Astrocyte (in vitro differentiated cells and primary cell): ENCODE results near the gene ERAL1. TPM values are rescaled to one million over a fixed set of nuclear protein-coding genes. Genes with fewer than 3 reads are reported as not detected.

Experiments used
- DNase-seq: peaks from one replicate; pipeline ENCODE4 v3.0.0-alpha.2; 2010; ENCODE audit warnings: low read depth
- FAIRE-seq: peaks from 2 replicates; lab custom pipeline; 2011; peaks lifted over from hg19 to GRCh38; lab: Jason Lieb, UNC
- H2AFZ ChIP-seq: 2 replicates; pipeline ENCODE4 v1.6.0; 2012; ENCODE audit warnings: low read depth, low read length, inconsistent platforms
- H3K27ac ChIP-seq: 2 replicates; pipeline ENCODE4 v1.5.1; 2011; ENCODE audit warnings: low read depth, low read length, inconsistent platforms
- H3K27me3 ChIP-seq: 2 replicates; pipeline ENCODE4 v1.6.0; 2011; ENCODE audit warnings: low read length, inconsistent platforms; ENCODE audit not compliant: insufficient read depth
- H3K36me3 ChIP-seq: 2 replicates; pipeline ENCODE4 v1.5.1; 2011; ENCODE audit warnings: low read length, inconsistent platforms; ENCODE audit not compliant: insufficient read depth
- H3K4me1 ChIP-seq: 2 replicates; pipeline ENCODE4 v1.5.1; 2011; ENCODE audit warnings: low read length, inconsistent platforms; ENCODE audit not compliant: insufficient read depth
- H3K4me2 ChIP-seq: 2 replicates; pipeline ENCODE4 v1.6.0; 2012; ENCODE audit warnings: low read length, inconsistent platforms
- H3K4me3 ChIP-seq: 2 replicates; pipeline ENCODE4 v1.5.1; 2011; ENCODE audit warnings: low read depth, mild to moderate bottlenecking, low read length, inconsistent platforms; ENCODE audit not compliant: insufficient read depth
- H3K79me2 ChIP-seq: 2 replicates; pipeline ENCODE4 v1.6.0; 2012; ENCODE audit warnings: mild to moderate bottlenecking, low read length, inconsistent platforms; ENCODE audit not compliant: insufficient read depth
- H3K9ac ChIP-seq: 2 replicates; pipeline ENCODE4 v1.6.0; 2012; ENCODE audit warnings: mild to moderate bottlenecking, low read length, inconsistent platforms
- H3K9me3 ChIP-seq: 2 replicates; pipeline ENCODE4 v1.5.1; 2012; ENCODE audit warnings: low read depth, mild to moderate bottlenecking, low read length, inconsistent platforms; ENCODE audit not compliant: insufficient read depth
- H4K20me1 ChIP-seq: 2 replicates; pipeline ENCODE4 v1.6.0; 2012; ENCODE audit warnings: low read length, inconsistent platforms; ENCODE audit not compliant: insufficient read depth
- H3K27ac Mint-ChIP-seq: one replicate; pipeline ENCODE4 v1.8.0; 2021; ENCODE audit warnings: mild to moderate bottlenecking, mixed read lengths; ENCODE audit not compliant: unreplicated experiment
- H3K27me3 Mint-ChIP-seq: one replicate; pipeline ENCODE4 v1.8.0; 2021; ENCODE audit warnings: low read depth, mixed read lengths; ENCODE audit not compliant: unreplicated experiment
- H3K36me3 Mint-ChIP-seq: one replicate; pipeline ENCODE4 v1.8.0; 2021; ENCODE audit warnings: low read depth, mixed read lengths; ENCODE audit not compliant: unreplicated experiment
- H3K4me1 Mint-ChIP-seq: one replicate; pipeline ENCODE4 v1.8.0; 2021; ENCODE audit warnings: low read depth, mixed read lengths; ENCODE audit not compliant: unreplicated experiment
- H3K4me3 Mint-ChIP-seq: one replicate; pipeline ENCODE4 v1.8.0; 2021; ENCODE audit warnings: mild to moderate bottlenecking, moderate library complexity, mixed read lengths; ENCODE audit not compliant: unreplicated experiment
- H3K9me3 Mint-ChIP-seq: one replicate; pipeline ENCODE4 v1.8.0; 2021; ENCODE audit warnings: mild to moderate bottlenecking, mixed read lengths; ENCODE audit not compliant: unreplicated experiment
- EZH2 ChIP-seq: IDR thresholded peaks from 2 replicates; pipeline ENCODE4 v1.6.1; 2012; ENCODE audit warnings: mild to moderate bottlenecking, low read length, inconsistent platforms; ENCODE audit not compliant: insufficient read depth
- total RNA-seq: library from RNA; stranded (reverse); gene quantifications from 2 replicates; pipeline ENCODE4 v1.2.1, GENCODE V29; 2021
- TF ChIP-seq, protein P1 (sequence below): IDR thresholded peaks from 2 replicates; pipeline ENCODE4 v1.5.1; 2011; ENCODE audit warnings: low read depth, mild to moderate bottlenecking, inconsistent platforms, low read length, moderate library complexity; ENCODE audit not compliant: insufficient read depth

The ERAL1 gene
- total RNA-seq, 1 donor from 2014 or later: 38.4 TPM

DNA sequence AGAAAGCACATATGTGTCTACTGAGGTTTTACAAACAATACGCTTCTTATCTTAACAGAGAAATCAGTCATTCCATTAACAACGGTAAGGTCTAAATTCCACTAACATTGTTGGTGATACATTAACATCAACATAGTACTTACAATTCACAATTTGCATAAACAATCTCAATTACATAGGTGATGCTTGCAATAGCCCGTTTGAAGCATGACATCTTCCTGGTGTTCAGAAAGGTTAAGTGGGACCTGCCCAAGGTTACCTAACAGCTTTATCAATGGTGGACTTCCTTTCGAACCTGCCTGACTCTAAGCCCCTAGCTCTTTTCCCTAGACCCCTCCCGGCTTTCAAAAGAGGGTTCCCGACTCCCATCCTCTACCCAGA, 12.9 kb upstream of the ERAL1 start:
- Histone ChIP-seq H3K4me3 (peak overlapping the region; percentile 92), H3K27ac (peak overlapping the region; percentile 61), H3K9ac (peak overlapping the region; percentile 90), H4K20me1 (peaks cover 13% of the 10 kb centered on the region), H3K4me1 (peaks cover 8% of the 10 kb centered on the region), H2AFZ (peak overlapping the region; percentile 88), H3K9me3 (no peaks in the 10 kb centered on the region), H3K79me2 (peaks cover 53% of the 10 kb centered on the region), H3K4me2 (peak overlapping the region; percentile 93), H3K27me3 (no peaks in the 10 kb centered on the region), H3K36me3 (no peaks in the 10 kb centered on the region)
- Mint-ChIP-seq H3K36me3 (no peaks in the 10 kb centered on the region), H3K9me3 (no peaks in the 10 kb centered on the region), H3K4me1 (peaks cover 14% of the 10 kb centered on the region), H3K4me3 (peak overlapping the region; percentile 99), H3K27ac (peak overlapping the region; percentile 97), H3K27me3 (no peaks in the 10 kb centered on the region)
- no peak for TF ChIP-seq EZH2
- TF ChIP-seq, protein P1, sequence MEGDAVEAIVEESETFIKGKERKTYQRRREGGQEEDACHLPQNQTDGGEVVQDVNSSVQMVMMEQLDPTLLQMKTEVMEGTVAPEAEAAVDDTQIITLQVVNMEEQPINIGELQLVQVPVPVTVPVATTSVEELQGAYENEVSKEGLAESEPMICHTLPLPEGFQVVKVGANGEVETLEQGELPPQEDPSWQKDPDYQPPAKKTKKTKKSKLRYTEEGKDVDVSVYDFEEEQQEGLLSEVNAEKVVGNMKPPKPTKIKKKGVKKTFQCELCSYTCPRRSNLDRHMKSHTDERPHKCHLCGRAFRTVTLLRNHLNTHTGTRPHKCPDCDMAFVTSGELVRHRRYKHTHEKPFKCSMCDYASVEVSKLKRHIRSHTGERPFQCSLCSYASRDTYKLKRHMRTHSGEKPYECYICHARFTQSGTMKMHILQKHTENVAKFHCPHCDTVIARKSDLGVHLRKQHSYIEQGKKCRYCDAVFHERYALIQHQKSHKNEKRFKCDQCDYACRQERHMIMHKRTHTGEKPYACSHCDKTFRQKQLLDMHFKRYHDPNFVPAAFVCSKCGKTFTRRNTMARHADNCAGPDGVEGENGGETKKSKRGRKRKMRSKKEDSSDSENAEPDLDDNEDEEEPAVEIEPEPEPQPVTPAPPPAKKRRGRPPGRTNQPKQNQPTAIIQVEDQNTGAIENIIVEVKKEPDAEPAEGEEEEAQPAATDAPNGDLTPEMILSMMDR: no peak
- DNase-seq (peak; percentile 13), FAIRE-seq (no peak)

DNA sequence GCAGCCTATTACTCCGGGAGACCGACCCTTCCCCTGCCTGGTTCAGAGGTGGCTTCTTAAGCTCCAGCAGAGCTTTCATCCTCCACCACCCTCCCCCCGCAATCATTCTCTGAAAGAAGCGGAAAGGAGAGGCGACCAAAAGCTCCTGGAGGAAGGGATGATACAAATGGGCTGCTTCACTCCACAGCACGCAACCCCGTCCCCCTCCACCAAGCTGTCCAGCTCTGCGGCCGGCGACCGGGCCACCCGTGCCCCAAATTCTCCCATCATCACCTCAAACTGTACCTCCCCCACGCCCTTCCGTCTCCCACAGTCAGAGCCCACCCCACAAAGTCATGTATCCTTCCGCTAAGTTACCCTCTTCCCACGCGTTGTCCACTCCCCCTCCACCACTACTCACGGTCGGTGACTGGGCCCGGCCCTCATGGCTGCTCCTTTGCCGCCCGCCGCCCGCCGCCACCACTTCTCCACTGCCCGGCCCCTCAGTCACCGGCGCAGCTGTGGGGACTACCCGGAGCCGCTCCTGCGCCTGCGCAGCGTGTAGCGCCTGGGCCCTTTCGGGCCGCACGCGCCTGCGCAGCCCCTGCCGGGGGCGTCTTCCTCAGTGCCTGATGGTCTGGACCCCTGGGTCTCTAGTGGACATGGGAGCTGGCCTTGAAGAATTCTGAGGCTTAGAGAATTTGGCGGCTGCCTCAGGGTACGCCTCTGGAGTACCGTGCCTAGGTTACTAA, 12.4 kb upstream of the ERAL1 start, which contains the start of gene FAM222B:
FAM222B (minus strand) TSS at position 509 of the 731 bp plus-strand sequence. CDS start 76,123 bp downstream, outside the sequence.
- Mint-ChIP-seq H3K4me1 (peaks cover 14% of the 10 kb centered on the region), H3K4me3 (peak within 1 kb of the TSS; percentile 99), H3K27ac (peak within 1 kb of the TSS; percentile 97), H3K36me3 (no peaks in the 10 kb centered on the region), H3K27me3 (no peaks in the 10 kb centered on the region), H3K9me3 (no peaks in the 10 kb centered on the region)
- Histone ChIP-seq H3K9ac (peak within 1 kb of the TSS; percentile 90), H2AFZ (peak within 1 kb of the TSS; percentile 88), H3K4me2 (peak within 1 kb of the TSS; percentile 93), H3K79me2 (peaks cover 49% of the 10 kb centered on the region), H3K36me3 (no peaks in the 10 kb centered on the region), H3K4me1 (peaks cover 8% of the 10 kb centered on the region), H3K9me3 (no peaks in the 10 kb centered on the region), H3K27me3 (no peaks in the 10 kb centered on the region), H4K20me1 (peaks cover 13% of the 10 kb centered on the region), H3K4me3 (peak within 1 kb of the TSS; percentile 92), H3K27ac (peak within 1 kb of the TSS; percentile 61)
- peak; percentile 54 for DNase-seq
- no peak for TF ChIP-seq EZH2
- TF ChIP-seq, protein P1: no peak
- no peak for FAIRE-seq

GRCh38 chr17:28843816-28844148, 11.0 kb upstream of the ERAL1 start:
- H3K27ac Mint-ChIP-seq: no peak overlapping the region
- Histone ChIP-seq H2AFZ (peak overlapping the region; percentile 15), H4K20me1 (peaks cover 13% of the 10 kb centered on the region), H3K4me3 (no peak overlapping the region), H3K27ac (no peak overlapping the region), H3K9me3 (no peaks in the 10 kb centered on the region), H3K9ac (no peak overlapping the region), H3K79me2 (peaks cover 37% of the 10 kb centered on the region), H3K36me3 (no peaks in the 10 kb centered on the region), H3K4me1 (peaks cover 8% of the 10 kb centered on the region), H3K4me2 (no peak overlapping the region), H3K27me3 (no peaks in the 10 kb centered on the region)
- no peak for FAIRE-seq
- no peaks in the 10 kb centered on the region for H3K27me3 Mint-ChIP-seq
- DNase-seq: no peak
- peak overlapping the region; percentile 76 for H3K4me3 Mint-ChIP-seq
- H3K4me1 Mint-ChIP-seq: peaks cover 14% of the 10 kb centered on the region
- TF ChIP-seq, protein P1: no peak
- no peak for TF ChIP-seq EZH2
- no peaks in the 10 kb centered on the region for H3K36me3 Mint-ChIP-seq
- H3K9me3 Mint-ChIP-seq: no peaks in the 10 kb centered on the region
